Measurements from ENCODE around the gene RACGAP1.

DNA sequence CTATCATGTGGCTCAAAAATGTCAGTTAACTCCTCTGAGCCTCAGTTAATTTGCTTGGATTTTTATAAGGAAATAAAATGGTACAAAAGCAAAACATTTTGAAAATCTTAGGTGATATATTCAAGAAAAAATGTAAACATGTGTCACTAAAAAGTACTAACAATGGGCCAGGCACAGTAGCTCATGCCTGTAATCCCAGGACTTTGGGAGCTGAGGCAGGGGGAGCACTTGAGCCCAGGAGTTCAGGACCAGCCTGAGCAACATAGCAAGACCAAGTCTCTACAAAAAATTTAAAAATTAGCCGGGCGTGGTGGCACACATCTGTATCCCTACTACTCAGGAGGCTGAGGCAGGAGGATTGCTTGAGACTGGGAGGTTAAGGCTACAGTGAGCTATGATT lies 26.8 kb downstream of the RACGAP1 start:
- TF ChIP-seq CTCF (IDR thresholded peaks at IDR 0.05): no peak
- TF ChIP-seq POLR2A (IDR thresholded peaks at IDR 0.05): no peak

Data from testis (tissue), 2 donors.